ENCODE measurements around the gene CNTD1. TPM values are rescaled to one million over a fixed set of nuclear protein-coding genes. Genes with fewer than 3 reads are reported as not detected.

CNTD1 gene
- total RNA-seq, 1 donor from 2014 or later = not detected

Small RNA genes within 50 kb of the gene (microRNA-seq; reads per million reads assigned to microRNA genes)
- gene MIR6781 (ENCODE audit: borderline number of aligned reads) = not detected

Other genes starting within 250 kb of the CNTD1 start
- gene HSD17B1, start 245.9 kb upstream of the CNTD1 start, total RNA-seq = 3.2 TPM
- 57.3 TPM for gene COASY, start 236.7 kb upstream of the CNTD1 start, total RNA-seq
- gene MLX, start 231.8 kb upstream of the CNTD1 start, total RNA-seq = 50.6 TPM
- 2.2 TPM for gene PSMC3IP, start 221.1 kb upstream of the CNTD1 start, total RNA-seq
- 63.9 TPM for gene RETREG3, start 189.5 kb upstream of the CNTD1 start, total RNA-seq
- 45.2 TPM for gene TUBG1, start 189.2 kb upstream of the CNTD1 start, total RNA-seq
- 17.6 TPM for gene TUBG2, start 139.6 kb upstream of the CNTD1 start, total RNA-seq
- gene PLEKHH3, start 121.9 kb upstream of the CNTD1 start, total RNA-seq = 16.8 TPM
- 1.2 TPM for gene CCR10, start 117.0 kb upstream of the CNTD1 start, total RNA-seq
- gene CNTNAP1, start 116.3 kb upstream of the CNTD1 start, total RNA-seq = 3.7 TPM
- 50.5 TPM for gene EZH1, start 53.8 kb upstream of the CNTD1 start, total RNA-seq
- gene RAMP2, start 37.6 kb upstream of the CNTD1 start, total RNA-seq = 58.2 TPM
- gene VPS25, start 25.4 kb upstream of the CNTD1 start, total RNA-seq = 41.1 TPM
- gene WNK4, start 18.3 kb upstream of the CNTD1 start, total RNA-seq = not detected
- gene COA3, start 157 bp upstream of the CNTD1 start, total RNA-seq = 56.7 TPM
- 82.0 TPM for gene BECN1, start 25.4 kb downstream of the CNTD1 start, total RNA-seq
- 144 TPM for gene PSME3, start 34.5 kb downstream of the CNTD1 start, total RNA-seq
- gene AOC2, start 45.7 kb downstream of the CNTD1 start, total RNA-seq = 10.5 TPM
- gene AOC3, start 52.3 kb downstream of the CNTD1 start, total RNA-seq = 528 TPM
- not detected for gene G6PC1, start 101.9 kb downstream of the CNTD1 start, total RNA-seq
- 39.2 TPM for gene AARSD1, start 165.6 kb downstream of the CNTD1 start, total RNA-seq
- not detected for gene PTGES3L, start 181.2 kb downstream of the CNTD1 start, total RNA-seq
- gene RUNDC1, start 181.7 kb downstream of the CNTD1 start, total RNA-seq = 10.6 TPM
- gene RPL27, start 199.6 kb downstream of the CNTD1 start, total RNA-seq = 838 TPM
- 33.5 TPM for gene IFI35, start 207.9 kb downstream of the CNTD1 start, total RNA-seq
- 315 TPM for gene VAT1, start 223.5 kb downstream of the CNTD1 start, total RNA-seq
- gene RND2, start 226.4 kb downstream of the CNTD1 start, total RNA-seq = 0.45 TPM

Data from mesenteric fat pad (tissue), 1 donor.